Stimulated activated naive B cell treated with anti-CD40 and anti-IgM and Interleukin-4, amounts not matched to agents 10 μg/mL and 1 μg/mL and 100 μg/mL, for 72 hours (primary cell): ENCODE data around the gene SMG5.

Experiments used
- ATAC-seq, 2 donors: fragments of 150-1000 bp; cut with Tn5 transposase; replicated peaks; 2 replicates each; pipeline ENCODE4 v1.10.0; 2021; ENCODE audit warnings: moderate library complexity in 1 of 2
- DNase-seq: peaks from one replicate; pipeline ENCODE4 v3.0.0; 2021
- H3K27ac Mint-ChIP-seq: one replicate; pipeline ENCODE4 v1.8.0; 2022; ENCODE audit warnings: mild to moderate bottlenecking, mixed read lengths
- H3K27me3 Mint-ChIP-seq, 2 donors: one replicate each; pipeline ENCODE4 v1.8.0; 2022; ENCODE audit warnings: mixed read lengths in 2 of 2
- H3K36me3 Mint-ChIP-seq, 2 donors: one replicate each; pipeline ENCODE4 v1.8.0; 2022; ENCODE audit warnings: mixed read lengths in 2 of 2, mild to moderate bottlenecking in 1 of 2
- H3K4me1 Mint-ChIP-seq, 2 donors: one replicate each; pipeline ENCODE4 v1.8.0; 2022; ENCODE audit warnings: mixed read lengths in 2 of 2, mild to moderate bottlenecking in 1 of 2
- H3K4me3 Mint-ChIP-seq, 2 donors: one replicate each; pipeline ENCODE4 v1.8.0; 2022; ENCODE audit warnings: mild to moderate bottlenecking in 2 of 2, mixed read lengths in 2 of 2, moderate library complexity in 1 of 2
- H3K9me3 Mint-ChIP-seq, 2 donors: one replicate each; pipeline ENCODE4 v1.8.0; 2022; ENCODE audit warnings: mixed read lengths in 2 of 2, mild to moderate bottlenecking in 1 of 2

Gene SMG5

GRCh38 chr1:156289857-156290256 is 7.2 kb upstream of the SMG5 start:
- Mint-ChIP-seq H3K9me3 (no peaks in the 10 kb centered on the region), H3K36me3 (peaks cover 31 to 49% of the 10 kb centered on the region in 2 donors), H3K27me3 (no peaks in the 10 kb centered on the region), H3K4me1 (peaks cover 7 to 22% of the 10 kb centered on the region in 2 donors), H3K4me3 (no peak overlapping the region), H3K27ac (no peak overlapping the region)
- DNase-seq: no peak
- ATAC-seq: no peak

GRCh38 chr1:156286061-156286460 is 3.4 kb upstream of the SMG5 start:
- Mint-ChIP-seq H3K36me3 (peaks cover 17 to 40% of the 10 kb centered on the region in 2 donors), H3K27me3 (no peaks in the 10 kb centered on the region), H3K4me3 (no peak overlapping the region), H3K4me1 (peaks cover 19 to 26% of the 10 kb centered on the region in 2 donors), H3K9me3 (no peaks in the 10 kb centered on the region), H3K27ac (no peak overlapping the region)
- ATAC-seq (no peak), DNase-seq (no peak)

- DNase-seq: no peak
- H3K27me3 Mint-ChIP-seq: no peaks in the 10 kb centered on the region
- peaks cover 17 to 41% of the 10 kb centered on the region in 2 donors for H3K36me3 Mint-ChIP-seq
- H3K4me3 Mint-ChIP-seq: no peak overlapping the region
- no peak for ATAC-seq
- peaks cover 20 to 31% of the 10 kb centered on the region in 2 donors for H3K4me1 Mint-ChIP-seq
- H3K9me3 Mint-ChIP-seq: no peaks in the 10 kb centered on the region
- H3K27ac Mint-ChIP-seq: no peak overlapping the region
Measured at GRCh38 chr1:156285437-156285836, 2.8 kb upstream of the SMG5 start.

GRCh38 chr1:156284757-156285156 is 2.1 kb upstream of the SMG5 start:
- no peaks in the 10 kb centered on the region for H3K27me3 Mint-ChIP-seq
- no peak overlapping the region for H3K4me3 Mint-ChIP-seq
- DNase-seq (no peak), ATAC-seq (no peak)
- no peak overlapping the region for H3K27ac Mint-ChIP-seq
- no peaks in the 10 kb centered on the region for H3K9me3 Mint-ChIP-seq
- H3K4me1 Mint-ChIP-seq: peaks cover 25 to 38% of the 10 kb centered on the region in 2 donors
- peaks cover 16 to 41% of the 10 kb centered on the region in 2 donors for H3K36me3 Mint-ChIP-seq

GRCh38 chr1:156284112-156284511 is 1.5 kb upstream of the SMG5 start, which contains the start of gene TMEM79:
TSS of gene TMEM79 (plus strand) at chr1:156284325. CDS start at chr1:156285227, 902 bp downstream.
- Mint-ChIP-seq H3K27me3 (no peaks in the 10 kb centered on the region), H3K4me1 (peaks cover 25 to 40% of the 10 kb centered on the region in 2 donors), H3K36me3 (peaks cover 16 to 41% of the 10 kb centered on the region in 2 donors), H3K27ac (peak within 1 kb of the TSS; percentile 97), H3K4me3 (peak within 1 kb of the TSS; percentile 88 to 90), H3K9me3 (no peaks in the 10 kb centered on the region)
- DNase-seq: no peak
- no peak for ATAC-seq

GRCh38 chr1:156283521-156283920 is 896 bp upstream of the SMG5 start:
- no peaks in the 10 kb centered on the region for H3K9me3 Mint-ChIP-seq
- no peak for DNase-seq
- ATAC-seq: no peak
- peak overlapping the region; percentile 88 to 90 for H3K4me3 Mint-ChIP-seq
- peaks cover 16 to 40% of the 10 kb centered on the region in 2 donors for H3K36me3 Mint-ChIP-seq
- peaks cover 25 to 40% of the 10 kb centered on the region in 2 donors for H3K4me1 Mint-ChIP-seq
- H3K27ac Mint-ChIP-seq: peak overlapping the region; percentile 97
- no peaks in the 10 kb centered on the region for H3K27me3 Mint-ChIP-seq

- ATAC-seq (peak in 1 of 2 donors; percentile 8), DNase-seq (peak; percentile 8)
- no peaks in the 10 kb centered on the region for H3K27me3 Mint-ChIP-seq
- no peaks in the 10 kb centered on the region for H3K9me3 Mint-ChIP-seq
- peaks cover 25 to 40% of the 10 kb centered on the region in 2 donors for H3K4me1 Mint-ChIP-seq
- H3K36me3 Mint-ChIP-seq: peaks cover 27 to 55% of the 10 kb centered on the region in 2 donors
- peak overlapping the region; percentile 88 to 90 for H3K4me3 Mint-ChIP-seq
- H3K27ac Mint-ChIP-seq: peak overlapping the region; percentile 97
Measured at GRCh38 chr1:156281693-156282478, 739 bp downstream of the SMG5 start.

- ATAC-seq (peak; percentile 58 to 67), DNase-seq (peak; percentile 47)
- Mint-ChIP-seq H3K9me3 (no peaks in the 10 kb centered on the region), H3K4me1 (peaks cover 25 to 40% of the 10 kb centered on the region in 2 donors), H3K27ac (peak overlapping the region; percentile 97), H3K36me3 (peaks cover 24 to 56% of the 10 kb centered on the region in 2 donors), H3K4me3 (peak overlapping the region; percentile 88 to 90), H3K27me3 (no peaks in the 10 kb centered on the region)
Measured at GRCh38 chr1:156281281-156281680, 1.3 kb downstream of the SMG5 start.

- Mint-ChIP-seq H3K4me1 (peaks cover 25 to 40% of the 10 kb centered on the region in 2 donors), H3K9me3 (no peaks in the 10 kb centered on the region), H3K27me3 (no peaks in the 10 kb centered on the region), H3K36me3 (peaks cover 23 to 53% of the 10 kb centered on the region in 2 donors), H3K4me3 (no peak overlapping the region), H3K27ac (no peak overlapping the region)
- DNase-seq (no peak), ATAC-seq (no peak)
Measured at GRCh38 chr1:156279837-156280236, 2.8 kb downstream of the SMG5 start.

GRCh38 chr1:156276966-156277381 is 5.7 kb downstream of the SMG5 start:
- H3K36me3 Mint-ChIP-seq: peaks cover 42 to 60% of the 10 kb centered on the region in 2 donors

GRCh38 chr1:156276532-156276931 is 6.1 kb downstream of the SMG5 start:
- no peak for ATAC-seq
- Mint-ChIP-seq H3K27me3 (no peaks in the 10 kb centered on the region), H3K4me1 (peaks cover 10 to 19% of the 10 kb centered on the region in 2 donors), H3K36me3 (peaks cover 44 to 59% of the 10 kb centered on the region in 2 donors), H3K4me3 (no peak overlapping the region), H3K27ac (no peak overlapping the region), H3K9me3 (no peaks in the 10 kb centered on the region)
- DNase-seq: no peak

More at GRCh38 chr1:156276966-156277381, 5.7 kb downstream of the SMG5 start:
- H3K4me3 Mint-ChIP-seq: no peak overlapping the region
- peaks cover 11 to 22% of the 10 kb centered on the region in 2 donors for H3K4me1 Mint-ChIP-seq
- no peaks in the 10 kb centered on the region for H3K9me3 Mint-ChIP-seq
- no peak overlapping the region for H3K27ac Mint-ChIP-seq
- ATAC-seq (no peak), DNase-seq (no peak)
- H3K27me3 Mint-ChIP-seq: no peaks in the 10 kb centered on the region

GRCh38 chr1:156270314-156270713 is 12.3 kb downstream of the SMG5 start:
- peaks cover 3 to 7% of the 10 kb centered on the region in 2 donors for H3K4me1 Mint-ChIP-seq
- no peak overlapping the region for H3K27ac Mint-ChIP-seq
- H3K36me3 Mint-ChIP-seq: peaks cover 58 to 60% of the 10 kb centered on the region in 2 donors

GRCh38 chr1:156268336-156268735 is 14.3 kb downstream of the SMG5 start:
- Mint-ChIP-seq H3K36me3 (peaks cover 54 to 60% of the 10 kb centered on the region in 2 donors), H3K4me1 (peaks cover 5 to 8% of the 10 kb centered on the region in 2 donors), H3K4me3 (no peak overlapping the region), H3K27ac (no peak overlapping the region), H3K27me3 (no peaks in the 10 kb centered on the region), H3K9me3 (no peaks in the 10 kb centered on the region)
- no peak for ATAC-seq
- DNase-seq: no peak

More at GRCh38 chr1:156270314-156270713, 12.3 kb downstream of the SMG5 start:
- Mint-ChIP-seq H3K9me3 (no peaks in the 10 kb centered on the region), H3K4me3 (no peak overlapping the region), H3K27me3 (no peaks in the 10 kb centered on the region)
- ATAC-seq: no peak
- DNase-seq: no peak

- H3K4me3 Mint-ChIP-seq: no peak overlapping the region
- no peak overlapping the region for H3K27ac Mint-ChIP-seq
- no peaks in the 10 kb centered on the region for H3K27me3 Mint-ChIP-seq
- H3K36me3 Mint-ChIP-seq: peaks cover 56 to 65% of the 10 kb centered on the region in 2 donors
- H3K9me3 Mint-ChIP-seq: no peaks in the 10 kb centered on the region
- ATAC-seq: no peak
- DNase-seq: no peak
- peaks cover 5 to 8% of the 10 kb centered on the region in 2 donors for H3K4me1 Mint-ChIP-seq
Measured at GRCh38 chr1:156266051-156266450, 16.6 kb downstream of the SMG5 start.

- no peak for DNase-seq
- Mint-ChIP-seq H3K36me3 (peaks cover 63 to 70% of the 10 kb centered on the region in 2 donors), H3K27ac (no peak overlapping the region), H3K9me3 (no peaks in the 10 kb centered on the region), H3K4me3 (no peak overlapping the region), H3K27me3 (no peaks in the 10 kb centered on the region), H3K4me1 (peaks cover 5 to 8% of the 10 kb centered on the region in 2 donors)
- no peak for ATAC-seq
Measured at GRCh38 chr1:156263288-156263655, 19.4 kb downstream of the SMG5 start.
